Measurements from ENCODE around the gene DMBX1. TPM values are rescaled to one million over a fixed set of nuclear protein-coding genes. Genes with fewer than 3 reads are reported as not detected.

The DMBX1 gene
- total RNA-seq, 1 experiment from 2014 or later, result 2.3 TPM

GRCh38 chr1:46529031-46529630, 39.5 kb downstream of the DMBX1 start:
- Histone ChIP-seq H3K79me1 (ENCODE audit: insufficient read depth, low read depth, low read length, poor library complexity, severe bottlenecking) (no peaks in the 10 kb centered on the region), H4K8ac (replicated peaks; ENCODE audit: insufficient read length, low read depth, low read length) (no peak overlapping the region), H2BK20ac (ENCODE audit: low read depth, low read length, poor library complexity, severe bottlenecking) (no peak overlapping the region), H2AFZ (ENCODE audit: low read length) (no peak overlapping the region), H2BK120ac (ENCODE audit: low read depth, low read length, poor library complexity, severe bottlenecking) (no peak overlapping the region), H4K20me1 (ENCODE audit: control insufficient read depth, insufficient read depth, insufficient read length) (no peaks in the 10 kb centered on the region), H3K23me2 (ENCODE audit: insufficient read length, low read depth, low read length, poor library complexity, severe bottlenecking) (peaks cover 3% of the 10 kb centered on the region), H2BK12ac (ENCODE audit: insufficient read length, low read depth, low read length) (no peak overlapping the region), H3K56ac (ENCODE audit: insufficient read length, low read depth, low read length) (no peak overlapping the region), H2BK15ac (ENCODE audit: low read depth, low read length) (no peak overlapping the region), H3T11ph (ENCODE audit: low read length) (no peak overlapping the region), H3K9me3 (ENCODE audit: control insufficient read depth, low read depth, low read length) (no peaks in the 10 kb centered on the region), H3K4me2 (ENCODE audit: insufficient read depth, insufficient read length, low read length) (no peak overlapping the region), H3K23ac (ENCODE audit: insufficient read length, low read depth, low read length) (no peak overlapping the region), H3K4me1 (ENCODE audit: insufficient read depth, low read length) (peaks cover 6% of the 10 kb centered on the region; the same call in 1 of the 2 replicates), H4K91ac (ENCODE audit: insufficient read length, low read depth, low read length) (no peak overlapping the region), H3K18ac (ENCODE audit: insufficient read length, low read depth, low read length) (no peak overlapping the region), H2AK5ac (ENCODE audit: insufficient read length, low read length) (no peak overlapping the region), H3K27ac (ENCODE audit: insufficient read length, low read depth, low read length) (no peak overlapping the region), H3K79me2 (ENCODE audit: insufficient read depth, low read length) (no peaks in the 10 kb centered on the region), H3K4ac (ENCODE audit: low read depth, low read length) (no peak overlapping the region), H3K14ac (ENCODE audit: insufficient read depth, low read length) (no peak overlapping the region), H3K9ac (ENCODE audit: extremely low read depth, insufficient read length, low read length) (no peak overlapping the region), H2BK5ac (ENCODE audit: insufficient read length, low read length) (no peak overlapping the region), H3K27me3 (ENCODE audit: insufficient read depth, low read length) (peaks cover 30% of the 10 kb centered on the region), H4K5ac (ENCODE audit: insufficient read length, low read depth, low read length) (no peak overlapping the region)
- Mint-ChIP-seq H3K4me1 (peaks cover 52 to 59% of the 10 kb centered on the region in 2 experiments), H3K36me3 (ENCODE audit: insufficient read depth in 1 of 3, low read depth in 3 of 3) (no peaks in the 10 kb centered on the region), H3K9me3 (no peaks in the 10 kb centered on the region; a peak in 2 of 5 replicates), H3K4me3 (peak overlapping the region in 1 of 2 experiments; percentile 11; a peak in 1 of 5 replicates), H3K27me3 (ENCODE audit: low read depth) (peaks cover 95% of the 10 kb centered on the region), H3K27ac (no peak overlapping the region)
- TF ChIP-seq CTCF (conservative IDR thresholded peaks at IDR 0.05), result no peak
- no CpG with 5 or more reads among the region's 4 CpGs for WGBS (ENCODE audit: extremely low coverage, insufficient read length, low lambda C conversion rate)
- DNase-seq, result no peak
